Measurements from ENCODE around the gene NAXD. TPM values are rescaled to one million over a fixed set of nuclear protein-coding genes. Genes with fewer than 3 reads are reported as not detected.

The NAXD gene
- total RNA-seq, 1 donor from 2014 or later: 25.8 TPM

DNA sequence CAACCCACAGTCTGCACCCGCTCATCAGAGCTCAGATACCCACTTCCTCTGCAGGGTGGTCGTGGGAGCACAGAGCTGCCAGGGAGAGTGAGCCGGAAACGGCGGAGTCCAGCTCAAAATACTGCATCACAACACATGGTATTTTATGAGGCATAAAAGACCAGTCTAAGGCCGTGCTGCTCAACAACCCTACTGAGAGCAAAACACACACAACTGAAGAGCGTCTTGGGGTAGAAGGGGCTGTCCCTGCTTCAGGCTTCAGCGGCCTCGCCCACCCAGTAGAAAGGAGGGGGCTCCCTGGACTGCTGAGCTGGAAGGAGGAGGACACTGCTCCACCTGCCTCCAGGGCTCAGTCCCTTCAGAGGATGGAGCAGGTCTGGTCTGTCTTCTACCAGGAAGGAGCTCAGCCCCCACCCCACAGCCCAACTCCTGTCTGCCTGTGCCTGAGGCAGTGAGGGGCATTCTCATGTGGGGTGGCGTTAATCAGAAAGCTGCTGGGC is 36.9 kb downstream of the NAXD start:
- Mint-ChIP-seq H3K9me3 (ENCODE audit: unreplicated experiment) (no peaks in the 10 kb centered on the region), H3K4me3 (ENCODE audit: unreplicated experiment) (no peak overlapping the region), H3K36me3 (ENCODE audit: low read depth, unreplicated experiment) (peaks cover 12% of the 10 kb centered on the region), H3K4me1 (ENCODE audit: low read depth, unreplicated experiment) (peaks cover 7% of the 10 kb centered on the region), H3K27me3 (ENCODE audit: low read depth, unreplicated experiment) (no peaks in the 10 kb centered on the region), H3K27ac (ENCODE audit: unreplicated experiment) (no peak overlapping the region)
- Histone ChIP-seq H3K9me3 (ENCODE audit: insufficient read depth, low read depth, low read length) (no peaks in the 10 kb centered on the region), H3K36me3 (ENCODE audit: insufficient read depth, low read length) (peaks cover 13% of the 10 kb centered on the region), H3K79me2 (ENCODE audit: insufficient read depth, low read length) (no peaks in the 10 kb centered on the region), H3K4me3 (ENCODE audit: insufficient read depth, low read depth, low read length) (no peak overlapping the region), H4K20me1 (ENCODE audit: insufficient read depth, low read length) (peaks cover 15% of the 10 kb centered on the region), H2AFZ (ENCODE audit: low read depth, low read length) (no peak overlapping the region), H3K9ac (ENCODE audit: low read length) (no peak overlapping the region), H3K27ac (ENCODE audit: low read depth, low read length) (no peak overlapping the region), H3K4me2 (ENCODE audit: low read length) (no peak overlapping the region), H3K27me3 (ENCODE audit: insufficient read depth, low read length) (no peaks in the 10 kb centered on the region), H3K4me1 (ENCODE audit: insufficient read depth, low read length) (no peaks in the 10 kb centered on the region)
- FAIRE-seq (no peak), DNase-seq (ENCODE audit: low read depth) (no peak)
- TF ChIP-seq EZH2 (IDR thresholded peaks at IDR 0.05; ENCODE audit: insufficient read depth, low read length) (no peak), CTCF (IDR thresholded peaks at IDR 0.05; ENCODE audit: insufficient read depth, low read depth, low read length) (no peak)

DNA sequence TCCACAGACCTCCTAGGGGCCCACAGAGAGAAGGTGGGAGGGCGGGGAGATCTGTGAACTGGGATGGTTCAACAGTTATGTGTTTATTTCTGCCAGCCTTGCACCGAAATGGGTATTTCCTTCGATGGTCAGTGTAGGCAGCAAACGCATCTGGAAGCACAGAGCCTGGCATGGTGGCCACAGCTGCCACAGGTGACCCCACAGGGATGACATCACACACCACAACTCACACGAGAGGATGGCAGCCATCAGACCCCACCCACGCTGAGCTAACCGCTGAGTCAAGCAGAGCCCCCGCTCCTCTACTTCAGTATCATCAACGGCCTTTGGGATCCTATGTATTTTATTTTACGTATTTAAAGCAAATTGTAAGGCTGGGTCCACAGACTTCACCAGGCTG is 37.4 kb downstream of the NAXD start:
- no peak overlapping the region for H3K9ac ChIP-seq (ENCODE audit: low read length)
- Mint-ChIP-seq H3K4me1 (ENCODE audit: low read depth, unreplicated experiment) (peaks cover 5% of the 10 kb centered on the region), H3K27ac (ENCODE audit: unreplicated experiment) (no peak overlapping the region), H3K9me3 (ENCODE audit: unreplicated experiment) (no peaks in the 10 kb centered on the region), H3K27me3 (ENCODE audit: low read depth, unreplicated experiment) (no peaks in the 10 kb centered on the region), H3K4me3 (ENCODE audit: unreplicated experiment) (no peak overlapping the region), H3K36me3 (ENCODE audit: low read depth, unreplicated experiment) (peaks cover 15% of the 10 kb centered on the region)
- peaks cover 15% of the 10 kb centered on the region for H4K20me1 ChIP-seq (ENCODE audit: insufficient read depth, low read length)
- no peak overlapping the region for H3K27ac ChIP-seq (ENCODE audit: low read depth, low read length)
- peaks cover 13% of the 10 kb centered on the region for H3K36me3 ChIP-seq (ENCODE audit: insufficient read depth, low read length)
- no peaks in the 10 kb centered on the region for H3K79me2 ChIP-seq (ENCODE audit: insufficient read depth, low read length)
- no peaks in the 10 kb centered on the region for H3K27me3 ChIP-seq (ENCODE audit: insufficient read depth, low read length)
- no peak for DNase-seq (ENCODE audit: low read depth)
- no peaks in the 10 kb centered on the region for H3K9me3 ChIP-seq (ENCODE audit: insufficient read depth, low read depth, low read length)
- no peak for FAIRE-seq
- no peak overlapping the region for H3K4me3 ChIP-seq (ENCODE audit: insufficient read depth, low read depth, low read length)
- H3K4me1 ChIP-seq (ENCODE audit: insufficient read depth, low read length): no peaks in the 10 kb centered on the region
- no peak for TF ChIP-seq CTCF (IDR thresholded peaks at IDR 0.05; ENCODE audit: insufficient read depth, low read depth, low read length)
- TF ChIP-seq EZH2 (IDR thresholded peaks at IDR 0.05; ENCODE audit: insufficient read depth, low read length): no peak
- H2AFZ ChIP-seq (ENCODE audit: low read depth, low read length): no peak overlapping the region
- no peak overlapping the region for H3K4me2 ChIP-seq (ENCODE audit: low read length)

- Histone ChIP-seq H3K79me2 (ENCODE audit: insufficient read depth, low read length) (no peaks in the 10 kb centered on the region), H3K4me1 (ENCODE audit: insufficient read depth, low read length) (no peaks in the 10 kb centered on the region), H2AFZ (ENCODE audit: low read depth, low read length) (no peak overlapping the region), H4K20me1 (ENCODE audit: insufficient read depth, low read length) (peaks cover 15% of the 10 kb centered on the region), H3K36me3 (ENCODE audit: insufficient read depth, low read length) (peaks cover 13% of the 10 kb centered on the region), H3K9ac (ENCODE audit: low read length) (no peak overlapping the region), H3K27me3 (ENCODE audit: insufficient read depth, low read length) (no peaks in the 10 kb centered on the region), H3K4me2 (ENCODE audit: low read length) (no peak overlapping the region), H3K9me3 (ENCODE audit: insufficient read depth, low read depth, low read length) (no peaks in the 10 kb centered on the region), H3K27ac (ENCODE audit: low read depth, low read length) (no peak overlapping the region), H3K4me3 (ENCODE audit: insufficient read depth, low read depth, low read length) (no peak overlapping the region)
- no peaks in the 10 kb centered on the region for H3K27me3 Mint-ChIP-seq (ENCODE audit: low read depth, unreplicated experiment)
- H3K36me3 Mint-ChIP-seq (ENCODE audit: low read depth, unreplicated experiment): peaks cover 18% of the 10 kb centered on the region
- peaks cover 4% of the 10 kb centered on the region for H3K9me3 Mint-ChIP-seq (ENCODE audit: unreplicated experiment)
- DNase-seq (ENCODE audit: low read depth): no peak
- TF ChIP-seq CTCF (IDR thresholded peaks at IDR 0.05; ENCODE audit: insufficient read depth, low read depth, low read length): no peak
- TF ChIP-seq EZH2 (IDR thresholded peaks at IDR 0.05; ENCODE audit: insufficient read depth, low read length): no peak
- H3K4me1 Mint-ChIP-seq (ENCODE audit: low read depth, unreplicated experiment): no peaks in the 10 kb centered on the region
- no peak overlapping the region for H3K4me3 Mint-ChIP-seq (ENCODE audit: unreplicated experiment)
- H3K27ac Mint-ChIP-seq (ENCODE audit: unreplicated experiment): no peak overlapping the region
- FAIRE-seq: no peak
Observed at GRCh38 chr13:110653271-110653670, 37.9 kb downstream of the NAXD start.
